K562 (cell line): Measurements from ENCODE around the gene ERBB3. TPM values are rescaled to one million over a fixed set of nuclear protein-coding genes. Genes with fewer than 3 reads are reported as not detected.

ENCODE experiments used
- ATAC-seq: fragments of 200-7000 bp; cut with Tn5 transposase; 3 replicates; pipeline ENCODE4 v1.9.1; 2020; ENCODE audit warnings: moderate library complexity
- BruUV-seq: library from RNA; stranded (reverse); fragments of 400-500 nt; replicated peaks from 2 replicates; lab custom pipeline; 2021; lab: Mats Ljungman, UMichigan
- CTCF ChIA-PET: fragments of 300-600 bp; formaldehyde crosslinking; extraction: SDS; loops from one replicate; lab custom pipeline; 2021; ENCODE audit warnings: low intra/inter-chr PET ratio; lab: Yijun Ruan, JAX
- POLR2A ChIA-PET: fragments of 300-600, 350-650 bp; sonication (Branson Sonifier 250); formaldehyde crosslinking; extraction: SDS; loops from one replicate; lab custom pipeline; 2021; ENCODE audit warnings: antibody characterized with exemption, inconsistent platforms; lab: Yijun Ruan, JAX
- DNase-seq, 4 experiments: peaks; one replicate each; pipeline versions ENCODE4 v3.0.0 to v3.0.0-alpha.2; 2011 to 2018; ENCODE audit warnings: low spot score in 3 of 4, mixed read lengths in 3 of 4; ENCODE audit errors: extremely low read depth in 1 of 4
- FAIRE-seq: peaks from 2 replicates; lab custom pipeline; 2011; peaks lifted over from hg19 to GRCh38; lab: Jason Lieb, UNC
- H2AFZ ChIP-seq: 2 replicates; pipeline ENCODE4 v1.6.0; 2011; ENCODE audit warnings: low read depth, low read length, control low read depth, inconsistent platforms
- H3K27ac ChIP-seq: fragments of 200-600 bp; 3 replicates; pipeline ENCODE4 v1.8.0; 2011; ENCODE audit warnings: low read depth, mild to moderate bottlenecking, control low read depth, inconsistent platforms, low read length, moderate library complexity, mixed read lengths; ENCODE audit errors: extremely low read depth
- H3K27me3 ChIP-seq, 2 experiments: fragments of 300-600 bp in 1 of 2; 2 replicates in 1 of 2; 3 replicates in 1 of 2; pipeline versions ENCODE4 v1.6.0 to v1.8.0; 2011; ENCODE audit warnings: inconsistent platforms in 2 of 2, low read length in 2 of 2, mild to moderate bottlenecking in 1 of 2, mixed read lengths in 1 of 2, moderate library complexity in 1 of 2; ENCODE audit not compliant: control insufficient read depth in 2 of 2, insufficient read depth in 2 of 2
- H3K36me3 ChIP-seq: fragments of 300-600 bp; 3 replicates; pipeline ENCODE4 v1.8.0; 2011; ENCODE audit warnings: mild to moderate bottlenecking, low read length, inconsistent platforms; ENCODE audit not compliant: control insufficient read depth, insufficient read depth
- H3K4me1 ChIP-seq, 2 experiments: fragments of 200-600 bp in 1 of 2; replicated peaks in 1 of 2; 2 replicates in 1 of 2; 3 replicates in 1 of 2; pipeline versions ENCODE4 v1.5.1 to v1.8.0; 2011; ENCODE audit warnings: inconsistent platforms in 2 of 2, low read length in 2 of 2, mild to moderate bottlenecking in 1 of 2, mixed read lengths in 1 of 2, moderate library complexity in 1 of 2; ENCODE audit not compliant: control insufficient read depth in 2 of 2, insufficient read depth in 2 of 2
- H3K4me2 ChIP-seq: 2 replicates; pipeline ENCODE4 v1.6.1; 2011; ENCODE audit warnings: low read length, control low read depth, inconsistent platforms, mixed read lengths; ENCODE audit not compliant: insufficient read depth
- H3K4me3 ChIP-seq: fragments of 200-600 bp; sonication (generic), shearing (Covaris generic); 2 replicates; pipeline ENCODE4 v1.5.1; 2016; ENCODE audit warnings: control low read depth, inconsistent platforms
- H3K79me2 ChIP-seq: fragments of 200-600 bp; 3 replicates; pipeline ENCODE4 v1.8.0; 2011; ENCODE audit warnings: low read length, inconsistent platforms; ENCODE audit not compliant: control insufficient read depth, insufficient read depth
- H3K9ac ChIP-seq, 2 experiments: 2 replicates each; pipeline versions ENCODE4 v1.6.0 to v1.6.1; 2011; ENCODE audit warnings: low read depth in 2 of 2, low read length in 2 of 2, control low read depth in 1 of 2, inconsistent platforms in 1 of 2, mild to moderate bottlenecking in 1 of 2, mixed read lengths in 1 of 2; ENCODE audit not compliant: insufficient read depth in 1 of 2
- H3K9me1 ChIP-seq: one replicate; pipeline ENCODE4 v1.6.0; 2011; ENCODE audit warnings: inconsistent platforms, mild to moderate bottlenecking, low read length, moderate library complexity; ENCODE audit not compliant: control insufficient read depth, insufficient read depth
- H3K9me3 ChIP-seq: replicated peaks from 2 replicates; pipeline ENCODE4 v1.5.1; 2011; ENCODE audit warnings: low read depth, low read length, inconsistent platforms; ENCODE audit not compliant: control insufficient read depth, insufficient read depth
- H4K20me1 ChIP-seq: replicated peaks from 2 replicates; pipeline ENCODE4 v1.6.1; 2011; ENCODE audit warnings: low read length, inconsistent platforms, mixed read lengths; ENCODE audit not compliant: control insufficient read depth, insufficient read depth
- BRD4 ChIP-seq: fragments of 200-600 bp; sonication (generic); IDR thresholded peaks from 2 replicates; pipeline ENCODE4 v1.6.1; 2017; ENCODE audit warnings: inconsistent platforms
- CBX3 ChIP-seq, 2 experiments: IDR thresholded peaks; 1 replicate in 1 of 2; 2 replicates in 1 of 2; pipeline ENCODE4 v1.6.1; 2012; ENCODE audit warnings: inconsistent platforms in 2 of 2, low read length in 2 of 2, borderline replicate concordance in 1 of 2, control low read depth in 1 of 2
- FUS ChIP-seq: fragments of 200-400 bp; formaldehyde crosslinking; optimal IDR thresholded peaks from 2 replicates; pipeline ENCODE3; 2017; ENCODE audit warnings: low read depth, low read length
- IRF2 ChIP-seq: sonication (generic); formaldehyde crosslinking; IDR thresholded peaks from 2 replicates; pipeline ENCODE4 v1.8.1; 2022; ENCODE audit warnings: mild to moderate bottlenecking, missing genetic modification reagents
- MECOM ChIP-seq: fragments of 250-450 bp; sonication (Bioruptor Pico); IDR thresholded peaks from 2 replicates; pipeline ENCODE4 v1.8.0; 2022; ENCODE audit warnings: inconsistent platforms
- MYNN ChIP-seq, 2 experiments: sonication (generic); formaldehyde crosslinking in 1 of 2; IDR thresholded peaks; 2 replicates each; pipeline versions ENCODE4 v1.5.0 to v1.6.1; 2016 to 2020; ENCODE audit warnings: antibody characterized with exemption in 1 of 2, missing genetic modification reagents in 1 of 2
- NFE2 ChIP-seq: IDR thresholded peaks from 2 replicates; pipeline ENCODE4 v1.6.1; 2014; ENCODE audit warnings: antibody characterized with exemption, low read depth
- PCBP2 ChIP-seq: fragments of 200-400 bp; formaldehyde crosslinking; IDR thresholded peaks from 2 replicates; pipeline ENCODE4 v1.6.1; 2018; ENCODE audit warnings: low read length, low read depth, mild to moderate bottlenecking, moderate library complexity; ENCODE audit not compliant: poor library complexity, severe bottlenecking
- RCOR1 ChIP-seq, 2 experiments: IDR thresholded peaks; 2 replicates each; pipeline ENCODE4 v1.6.1; 2012; ENCODE audit warnings: low read depth in 2 of 2, low read length in 2 of 2, borderline replicate concordance in 1 of 2, improper control_type of control experiment in 1 of 2
- RHOXF2B ChIP-seq: fragments of 250-450 bp; sonication (Bioruptor Pico); conservative IDR thresholded peaks from 2 replicates; pipeline ENCODE4 v1.5.1; 2021
- SMARCA4 ChIP-seq: fragments of 450-650 bp; IDR thresholded peaks from 2 replicates; pipeline ENCODE4 v1.6.1; 2016
- SRF ChIP-seq, 2 experiments: fragments of 250-450, 450-650 bp in 1 of 2; sonication (Bioruptor Pico) in 1 of 2; sonication (generic) in 1 of 2; formaldehyde crosslinking; IDR thresholded peaks; 2 replicates each; pipeline versions ENCODE4 v1.5.0 to v1.5.1; 2020 to 2022; ENCODE audit warnings: mild to moderate bottlenecking in 1 of 2, missing genetic modification reagents in 1 of 2
- SRSF1 ChIP-seq: fragments of 200-400 bp; formaldehyde crosslinking; IDR thresholded peaks from 2 replicates; pipeline ENCODE4 v1.6.1; 2017; ENCODE audit warnings: mild to moderate bottlenecking, low read depth, low read length, moderate library complexity
- TAF9B ChIP-seq: fragments of 450-650 bp; IDR thresholded peaks from 2 replicates; pipeline ENCODE4 v1.6.1; 2018; ENCODE audit warnings: mild to moderate bottlenecking; ENCODE audit not compliant: partially characterized antibody
- USF1 ChIP-seq: sonication (generic); formaldehyde crosslinking; IDR thresholded peaks from 2 replicates; pipeline ENCODE4 v1.9.0; 2022; ENCODE audit warnings: mild to moderate bottlenecking, missing genetic modification reagents
- ZNF3 ChIP-seq: fragments of 250-450 bp; sonication (Bioruptor Pico); IDR thresholded peaks from 2 replicates; pipeline ENCODE4 v1.5.0; 2021; ENCODE audit warnings: mild to moderate bottlenecking, moderate library complexity
- ZNF311 ChIP-seq: fragments of 250-450 bp; sonication (Bioruptor Pico); IDR thresholded peaks from 2 replicates; pipeline ENCODE4 v1.4.0; 2020; ENCODE audit warnings: mild to moderate bottlenecking, moderate library complexity
- ZNF695 ChIP-seq: fragments of 450-650 bp; formaldehyde crosslinking; IDR thresholded peaks from 2 replicates; pipeline ENCODE4 v1.4.0; 2020; ENCODE audit warnings: mild to moderate bottlenecking, moderate library complexity
- WGBS: fragments of 100-300 bp; shearing (Covaris generic); methylation state at CpG from one replicate; pipeline ENCODE4 v1.1.6; 2016; ENCODE audit warnings: low coverage, mixed read lengths; ENCODE audit not compliant: insufficient coverage; ENCODE audit errors: missing lambda C conversion rate; 5-methylcytosine and 5-hydroxymethylcytosine counted together
- in situ Hi-C: fragments of 300-500 bp; cut with MboI; formaldehyde crosslinking; loops from 4 replicates; pipeline ENCODE4 v1.15.0; 2018; ENCODE audit warnings: inconsistent platforms, mixed read lengths
- intact Hi-C: fragments of 100-400 bp; cut with micrococcal nuclease; formaldehyde crosslinking; loops from 2 replicates; pipeline ENCODE4 v1.14.2; 2022
- polyA plus RNA-seq, 8 experiments: library from polyadenylated mRNA; depleted of rRNA in 4 of 8; stranded (reverse) in 5 of 8; unstranded in 3 of 8; fragments of >200 nt; fragmentation: Nextera tagmentation in 2 of 8; fragmentation: Illumina TruSeq in 1 of 8; extraction: Ambion mirVana in 2 of 8; extraction: Trizol in 1 of 8; gene quantifications; 2 replicates each; pipeline versions ENCODE4 v1.2.1 to v1.2.3, GENCODE V29; 2011 to 2014; ENCODE audit warnings: inconsistent platforms in 1 of 8, missing spikeins in 1 of 8
- total RNA-seq, 7 experiments: library from RNA; depleted of rRNA in 6 of 7; stranded (reverse); fragments of >200 nt in 6 of 7; fragmentation: Illumina TruSeq in 2 of 7; extraction: Trizol in 2 of 7; gene quantifications; 2 replicates each; pipeline versions ENCODE4 v1.2.1 to v1.2.3, GENCODE V29; 2011 to 2021; ENCODE audit warnings: low replicate concordance in 1 of 7

The ERBB3 gene
- total and polyA plus RNA-seq, 9 of the 15 experiments (the other 6 are each of a cell fraction or from before 2014, with no cell fraction given) = 1.5 to 5.4 (median 3.8) TPM

- in situ Hi-C loops = no loop called here
- TF ChIP-seq USF1 (CRISPR knock-in tag) (no peak), MYNN (IDR thresholded peaks at IDR 0.05) (no peak), MYNN (CRISPR knock-in tag; IDR thresholded peaks at IDR 0.05) (no peak)
- TF ChIP-seq, all 486 proteins: peak for 0
- peaks cover 10 to 14% of the 10 kb centered on the region in 2 experiments for H3K4me1 ChIP-seq
- CTCF ChIA-PET = no interaction called here
- H4K20me1 ChIP-seq = peaks cover 5% of the 10 kb centered on the region
- no peak for FAIRE-seq
- H3K4me3 ChIP-seq = no peak overlapping the region
- no peak overlapping the region for H3K27ac ChIP-seq
- H3K27me3 ChIP-seq = no peaks in the 10 kb centered on the region
- H3K36me3 ChIP-seq = peaks cover 9% of the 10 kb centered on the region
- no TSS peak for BruUV-seq
- peaks cover 21% of the 10 kb centered on the region for H3K79me2 ChIP-seq
- H3K9me1 ChIP-seq = no peaks in the 10 kb centered on the region
- ATAC-seq = no peak
- DNase-seq = peak in 1 of 4 experiments; percentile 4
- no peak overlapping the region for H3K4me2 ChIP-seq
- POLR2A ChIA-PET = no interaction called here
- no peaks in the 10 kb centered on the region for H3K9me3 ChIP-seq
- 66% methylated on average over 13 of the region's 14 CpGs for WGBS
- H2AFZ ChIP-seq = no peak overlapping the region
- peak overlapping the region in 1 of 2 experiments; percentile 27; a peak in 1 of 4 replicates for H3K9ac ChIP-seq
- intact Hi-C loops = no loop called here
Observed at GRCh38 chr12:56101045-56101444, 21.1 kb downstream of the ERBB3 start.

GRCh38 chr12:56102683-56103065 lies 22.7 kb downstream of the ERBB3 start:
- peaks cover 25% of the 10 kb centered on the region for H3K36me3 ChIP-seq
- 0% methylated on average over 1 of the region's 1 CpG for WGBS
- no peak overlapping the region for H3K27ac ChIP-seq
- no peak overlapping the region; a peak in 1 of 4 replicates for H3K9ac ChIP-seq
- FAIRE-seq (peak; percentile 48), DNase-seq (no peak), ATAC-seq (no peak)
- intact Hi-C loops (no loop called here), in situ Hi-C loops (no loop called here)
- 0 out of 2 replicates have a peak, but pooled peaks cover 2% of the 10 kb centered on the region for H3K9me3 ChIP-seq
- H2AFZ ChIP-seq = no peak overlapping the region
- H3K27me3 ChIP-seq = no peaks in the 10 kb centered on the region
- ChIA-PET POLR2A (interaction anchor here (0.9 to 7.8 kb wide), 3 partner anchors 14 to 58 kb away, joined by 3 to 125 read pairs (median 5); partner anchors contain the start of genes ERBB3, RPL41 and ZC3H10), CTCF (no interaction called here)
- H3K79me2 ChIP-seq = peaks cover 37% of the 10 kb centered on the region
- peaks cover 11 to 25% of the 10 kb centered on the region in 2 experiments for H3K4me1 ChIP-seq
- H4K20me1 ChIP-seq = peaks cover 10% of the 10 kb centered on the region
- H3K4me2 ChIP-seq = no peak overlapping the region
- no peak overlapping the region for H3K4me3 ChIP-seq
- no TSS peak for BruUV-seq
- no peaks in the 10 kb centered on the region for H3K9me1 ChIP-seq
- TF ChIP-seq ZNF311 (CRISPR knock-in tag) = no peak
- TF ChIP-seq SMARCA4 = no peak
- no peak for TF ChIP-seq RHOXF2B (CRISPR knock-in tag)
- TF ChIP-seq BRD4 = no peak
- TF ChIP-seq CBX3 (IDR thresholded peaks at IDR 0.05; ENCODE audit: borderline replicate concordance in 1 of 2, low read length in 2 of 2) = no peak
- TF ChIP-seq IRF2 (CRISPR knock-in tag) = no peak
- no peak for TF ChIP-seq FUS
- no peak for TF ChIP-seq PCBP2
- TF ChIP-seq ZNF695 (CRISPR knock-in tag) = no peak
- no peak for TF ChIP-seq ZNF3 (CRISPR knock-in tag)
- TF ChIP-seq SRSF1 = no peak
- TF ChIP-seq NFE2 = no peak
- TF ChIP-seq MECOM (CRISPR knock-in tag) = no peak
- TF ChIP-seq TAF9B = no peak
- no peak for TF ChIP-seq SRF (CRISPR knock-in tag; IDR thresholded peaks at IDR 0.05)
- TF ChIP-seq RCOR1 (IDR thresholded peaks at IDR 0.05; ENCODE audit: borderline replicate concordance in 1 of 2, low read depth in 2 of 2, low read length in 2 of 2) = no peak
